ENCODE measurements around the gene SLCO2B1. TPM values are rescaled to one million over a fixed set of nuclear protein-coding genes. Genes with fewer than 3 reads are reported as not detected.
A peak's percentile ranks its signal among the peaks of the same experiment; 100 is the strongest.

The SLCO2B1 gene
- total and polyA plus RNA-seq, 2 experiments from 2014 or later = not detected

- ATAC-seq (no peak), DNase-seq (ENCODE audit: low spot score) (no peak)
- no peak overlapping the region for H3K4me2 ChIP-seq
- H3K9me2 ChIP-seq (ENCODE audit: insufficient read depth) = 0 out of 2 replicates have a peak, but pooled peaks cover 2% of the 10 kb centered on the region
- H3K79me2 ChIP-seq (replicated peaks; ENCODE audit: insufficient read depth) = no peaks in the 10 kb centered on the region
- TF ChIP-seq JUNB (IDR thresholded peaks at IDR 0.05; ENCODE audit: unreplicated experiment) (no peak), ZNF331 (CRISPR knock-in tag; IDR thresholded peaks at IDR 0.05; ENCODE audit: low read depth) (no peak), NANOG (IDR thresholded peaks at IDR 0.05; ENCODE audit: borderline replicate concordance) (no peak), EZH2phosphoT487 (IDR thresholded peaks at IDR 0.05; ENCODE audit: unreplicated experiment) (no peak), ZNF114 (CRISPR knock-in tag; IDR thresholded peaks at IDR 0.05) (no peak), ETS1 (IDR thresholded peaks at IDR 0.05) (no peak)
- H3K36me3 ChIP-seq (ENCODE audit: insufficient read depth) = no peaks in the 10 kb centered on the region
- no peak overlapping the region for H3K27ac ChIP-seq (ENCODE audit: low read depth)
- peaks cover 54% of the 10 kb centered on the region for H3K27me3 ChIP-seq (ENCODE audit: insufficient read depth)
- H3F3A ChIP-seq (replicated peaks; ENCODE audit: low read depth) = no peaks in the 10 kb centered on the region
- H3K9me3 Mint-ChIP-seq = no peaks in the 10 kb centered on the region
- H3K4me1 Mint-ChIP-seq = peaks cover 12% of the 10 kb centered on the region
- no peaks in the 10 kb centered on the region for H3K36me3 Mint-ChIP-seq (ENCODE audit: low read depth)
- H3K4me1 ChIP-seq (ENCODE audit: insufficient read depth) = peaks cover 11% of the 10 kb centered on the region; the same call in 1 of the 2 replicates
- no peaks in the 10 kb centered on the region for H4K20me1 ChIP-seq (replicated peaks; ENCODE audit: insufficient read depth)
- H3K4me3 ChIP-seq = no peak overlapping the region
- peaks cover 42% of the 10 kb centered on the region for H3K27me3 Mint-ChIP-seq (ENCODE audit: insufficient read depth, low read depth, poor library complexity)
- H3K27ac Mint-ChIP-seq = no peak overlapping the region
- H2AFZ ChIP-seq = no peak overlapping the region
- no peak overlapping the region for H3K4me3 Mint-ChIP-seq
Measured at GRCh38 chr11:75244052-75244814, 93.3 kb downstream of the SLCO2B1 start.

GRCh38 chr11:75245356-75246005 is 94.6 kb downstream of the SLCO2B1 start:
- Histone ChIP-seq H3K4me2 (no peak overlapping the region), H3K27me3 (ENCODE audit: insufficient read depth) (peaks cover 42% of the 10 kb centered on the region), H3K4me3 (no peak overlapping the region), H3K27ac (ENCODE audit: low read depth) (no peak overlapping the region), H3K4me1 (ENCODE audit: insufficient read depth) (no peaks in the 10 kb centered on the region), H3K9me2 (ENCODE audit: insufficient read depth) (0 out of 2 replicates have a peak, but pooled peaks cover 2% of the 10 kb centered on the region), H3K79me2 (replicated peaks; ENCODE audit: insufficient read depth) (no peaks in the 10 kb centered on the region), H3K36me3 (ENCODE audit: insufficient read depth) (no peaks in the 10 kb centered on the region), H2AFZ (no peak overlapping the region), H4K20me1 (replicated peaks; ENCODE audit: insufficient read depth) (no peaks in the 10 kb centered on the region), H3F3A (replicated peaks; ENCODE audit: low read depth) (no peaks in the 10 kb centered on the region)
- no peak overlapping the region for H3K27ac Mint-ChIP-seq
- peaks cover 38% of the 10 kb centered on the region for H3K27me3 Mint-ChIP-seq (ENCODE audit: insufficient read depth, low read depth, poor library complexity)
- no peaks in the 10 kb centered on the region for H3K36me3 Mint-ChIP-seq (ENCODE audit: low read depth)
- TF ChIP-seq STAT1 (IDR thresholded peaks at IDR 0.05; ENCODE audit: unreplicated experiment) (no peak), CTCF (conservative IDR thresholded peaks at IDR 0.05; ENCODE audit: low read depth in 2 of 2) (peak; percentile 47 to 67)
- peak; percentile 50 for ATAC-seq
- H3K9me3 Mint-ChIP-seq = no peaks in the 10 kb centered on the region
- DNase-seq (ENCODE audit: low spot score) = peak; percentile 72
- no peak overlapping the region for H3K4me3 Mint-ChIP-seq
- peaks cover 5% of the 10 kb centered on the region; the same call in 2 of the 3 replicates for H3K4me1 Mint-ChIP-seq
